ENCODE data around the gene AKAP8L.

AKAP8L gene

DNA sequence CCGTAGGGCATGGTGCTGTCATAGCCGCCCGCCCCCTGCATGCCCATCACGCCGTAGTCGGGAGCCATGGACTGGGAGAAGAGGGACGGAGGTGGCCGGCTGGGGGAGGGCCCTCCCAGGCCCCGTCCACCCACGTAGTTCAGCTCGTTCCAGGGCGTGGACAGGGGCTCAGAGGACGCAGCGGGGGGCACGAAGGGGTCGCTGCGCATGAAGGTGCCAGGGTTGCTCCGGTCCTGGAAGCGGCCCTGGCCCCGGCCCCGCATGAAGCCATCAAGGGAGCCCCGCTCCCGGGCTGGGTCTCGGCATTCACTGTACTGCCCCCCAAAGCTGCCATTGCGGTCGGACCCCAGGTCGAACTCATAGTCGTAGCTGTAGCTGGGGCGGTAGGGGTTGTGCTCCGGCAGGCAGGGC lies 45.9 kb downstream of the AKAP8L start:
- DNase-seq (ENCODE audit: low read depth) = no peak
- H3K4me3 ChIP-seq (ENCODE audit: low read depth, low read length) = no peak overlapping the region
- TF ChIP-seq, protein P1, sequence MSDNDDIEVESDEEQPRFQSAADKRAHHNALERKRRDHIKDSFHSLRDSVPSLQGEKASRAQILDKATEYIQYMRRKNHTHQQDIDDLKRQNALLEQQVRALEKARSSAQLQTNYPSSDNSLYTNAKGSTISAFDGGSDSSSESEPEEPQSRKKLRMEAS (IDR thresholded peaks at IDR 0.05; ENCODE audit: low read depth, low read length) = no peak
- no peak for TF ChIP-seq MYC (IDR thresholded peaks at IDR 0.05; ENCODE audit: low read depth, low read length)

DNA sequence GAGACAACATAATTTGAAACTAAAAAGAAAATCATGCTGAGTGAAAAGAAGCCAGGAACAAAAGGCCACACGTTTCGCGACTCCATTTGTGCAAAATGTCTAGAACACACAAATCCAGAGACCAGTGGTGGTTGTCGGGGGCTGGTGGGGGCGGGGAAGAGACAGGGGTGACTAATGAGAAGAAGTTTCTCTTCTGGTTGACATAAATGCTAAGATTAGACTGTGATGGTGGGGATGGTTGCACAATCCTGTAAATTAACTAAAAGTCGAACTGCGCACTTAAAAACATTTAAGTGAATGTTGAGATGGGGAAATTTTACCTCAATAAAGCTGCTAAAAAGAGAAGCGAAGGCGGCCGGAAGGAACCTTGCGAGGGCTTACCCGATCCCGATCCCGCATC lies 46.3 kb downstream of the AKAP8L start:
- DNase-seq (ENCODE audit: low read depth) = no peak
- no peak overlapping the region for H3K4me3 ChIP-seq (ENCODE audit: low read depth, low read length)
- TF ChIP-seq, protein P1 (IDR thresholded peaks at IDR 0.05; ENCODE audit: low read depth, low read length) = no peak
- TF ChIP-seq, protein P2, sequence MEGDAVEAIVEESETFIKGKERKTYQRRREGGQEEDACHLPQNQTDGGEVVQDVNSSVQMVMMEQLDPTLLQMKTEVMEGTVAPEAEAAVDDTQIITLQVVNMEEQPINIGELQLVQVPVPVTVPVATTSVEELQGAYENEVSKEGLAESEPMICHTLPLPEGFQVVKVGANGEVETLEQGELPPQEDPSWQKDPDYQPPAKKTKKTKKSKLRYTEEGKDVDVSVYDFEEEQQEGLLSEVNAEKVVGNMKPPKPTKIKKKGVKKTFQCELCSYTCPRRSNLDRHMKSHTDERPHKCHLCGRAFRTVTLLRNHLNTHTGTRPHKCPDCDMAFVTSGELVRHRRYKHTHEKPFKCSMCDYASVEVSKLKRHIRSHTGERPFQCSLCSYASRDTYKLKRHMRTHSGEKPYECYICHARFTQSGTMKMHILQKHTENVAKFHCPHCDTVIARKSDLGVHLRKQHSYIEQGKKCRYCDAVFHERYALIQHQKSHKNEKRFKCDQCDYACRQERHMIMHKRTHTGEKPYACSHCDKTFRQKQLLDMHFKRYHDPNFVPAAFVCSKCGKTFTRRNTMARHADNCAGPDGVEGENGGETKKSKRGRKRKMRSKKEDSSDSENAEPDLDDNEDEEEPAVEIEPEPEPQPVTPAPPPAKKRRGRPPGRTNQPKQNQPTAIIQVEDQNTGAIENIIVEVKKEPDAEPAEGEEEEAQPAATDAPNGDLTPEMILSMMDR (IDR thresholded peaks at IDR 0.05; ENCODE audit: low read depth, low read length) = no peak
- no peak for TF ChIP-seq MYC (IDR thresholded peaks at IDR 0.05; ENCODE audit: low read depth, low read length)
- TF ChIP-seq POLR2A (IDR thresholded peaks at IDR 0.05; ENCODE audit: extremely low read depth, insufficient read length) = no peak

DNA sequence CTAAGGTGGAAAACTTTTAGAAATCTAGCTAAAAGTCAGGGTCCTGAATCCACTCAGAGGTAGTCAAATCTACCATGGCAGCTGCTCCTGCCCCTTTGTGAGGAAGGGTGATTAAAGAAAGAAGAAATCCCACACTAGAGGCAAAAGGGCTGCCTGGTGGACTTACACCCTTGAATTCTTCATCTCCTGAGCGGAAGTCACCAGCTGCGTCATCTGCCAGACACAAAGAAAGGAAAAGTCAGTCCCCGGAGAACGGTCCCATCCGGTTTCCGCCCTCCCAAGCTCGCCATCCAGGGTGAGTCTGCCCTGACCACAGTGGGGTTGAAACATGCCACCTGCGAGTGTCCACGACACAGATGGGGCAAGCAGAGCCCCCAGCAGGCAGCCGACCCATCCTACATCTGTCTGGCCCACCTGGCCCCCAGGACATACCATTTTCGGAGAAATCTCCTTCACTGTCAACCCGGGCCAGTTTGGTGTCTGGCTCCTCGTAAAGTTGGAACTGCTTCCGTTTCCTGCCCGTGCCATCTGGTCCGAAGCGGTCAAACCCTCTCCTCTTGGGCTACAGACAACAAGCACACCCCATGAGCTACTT lies 46.9 kb downstream of the AKAP8L start:
- DNase-seq (ENCODE audit: low read depth) = no peak
- TF ChIP-seq MYC (IDR thresholded peaks at IDR 0.05; ENCODE audit: low read depth, low read length) (no peak), POLR2A (IDR thresholded peaks at IDR 0.05; ENCODE audit: extremely low read depth, insufficient read length) (no peak)
- TF ChIP-seq, protein P2 (IDR thresholded peaks at IDR 0.05; ENCODE audit: low read depth, low read length) = no peak
- TF ChIP-seq, protein P1 (IDR thresholded peaks at IDR 0.05; ENCODE audit: low read depth, low read length) = no peak
- no peak overlapping the region for H3K4me3 ChIP-seq (ENCODE audit: low read depth, low read length)

DNA sequence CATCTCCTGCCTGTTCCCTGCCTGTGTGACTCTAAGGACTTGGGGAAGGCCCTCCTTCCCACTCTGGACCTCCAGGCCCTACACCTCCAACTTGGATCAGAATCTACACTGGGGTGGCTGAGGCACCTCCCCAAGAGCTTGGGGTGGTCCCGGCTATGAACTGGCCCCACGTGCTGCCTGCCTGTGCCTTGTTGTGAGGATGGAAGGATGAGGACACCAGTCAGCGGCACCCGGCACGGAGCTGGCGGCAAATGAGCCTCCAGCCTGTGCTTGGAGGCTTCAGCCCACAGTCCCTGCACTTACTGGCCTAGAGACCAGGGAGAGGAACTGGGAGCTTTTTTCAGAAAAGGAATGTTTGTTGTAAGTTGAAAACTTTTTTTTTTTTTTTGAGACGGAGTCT lies 47.7 kb downstream of the AKAP8L start:
- H3K4me3 ChIP-seq (ENCODE audit: low read depth, low read length) = no peak overlapping the region
- no peak for DNase-seq (ENCODE audit: low read depth)
- TF ChIP-seq, protein P1 (IDR thresholded peaks at IDR 0.05; ENCODE audit: low read depth, low read length) = no peak
- TF ChIP-seq POLR2A (IDR thresholded peaks at IDR 0.05; ENCODE audit: extremely low read depth, insufficient read length) = no peak
- no peak for TF ChIP-seq MYC (IDR thresholded peaks at IDR 0.05; ENCODE audit: low read depth, low read length)
- TF ChIP-seq, protein P2 (IDR thresholded peaks at IDR 0.05; ENCODE audit: low read depth, low read length) = no peak

DNA sequence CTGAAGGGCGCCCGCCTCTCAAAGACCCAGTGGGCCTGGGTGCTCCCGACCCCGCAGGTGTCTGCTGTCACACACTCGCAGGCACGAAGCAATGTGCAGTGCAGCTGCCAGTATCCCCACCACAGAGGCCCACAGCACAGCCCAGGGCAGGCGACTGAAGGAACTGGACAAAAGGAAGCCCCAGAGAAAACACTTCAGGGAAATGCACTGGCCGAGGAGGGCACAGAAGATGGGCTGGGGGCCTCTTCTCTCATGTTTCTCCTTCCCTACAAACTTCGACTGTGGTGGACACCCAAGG lies 49.2 kb downstream of the AKAP8L start:
- no peak overlapping the region for H3K4me3 ChIP-seq (ENCODE audit: low read depth, low read length)
- DNase-seq (ENCODE audit: low read depth) = no peak
- TF ChIP-seq POLR2A (IDR thresholded peaks at IDR 0.05; ENCODE audit: extremely low read depth, insufficient read length) (no peak), MYC (IDR thresholded peaks at IDR 0.05; ENCODE audit: low read depth, low read length) (no peak)
- TF ChIP-seq, protein P1 (IDR thresholded peaks at IDR 0.05; ENCODE audit: low read depth, low read length) = no peak
- TF ChIP-seq, protein P2 (IDR thresholded peaks at IDR 0.05; ENCODE audit: low read depth, low read length) = no peak

DNA sequence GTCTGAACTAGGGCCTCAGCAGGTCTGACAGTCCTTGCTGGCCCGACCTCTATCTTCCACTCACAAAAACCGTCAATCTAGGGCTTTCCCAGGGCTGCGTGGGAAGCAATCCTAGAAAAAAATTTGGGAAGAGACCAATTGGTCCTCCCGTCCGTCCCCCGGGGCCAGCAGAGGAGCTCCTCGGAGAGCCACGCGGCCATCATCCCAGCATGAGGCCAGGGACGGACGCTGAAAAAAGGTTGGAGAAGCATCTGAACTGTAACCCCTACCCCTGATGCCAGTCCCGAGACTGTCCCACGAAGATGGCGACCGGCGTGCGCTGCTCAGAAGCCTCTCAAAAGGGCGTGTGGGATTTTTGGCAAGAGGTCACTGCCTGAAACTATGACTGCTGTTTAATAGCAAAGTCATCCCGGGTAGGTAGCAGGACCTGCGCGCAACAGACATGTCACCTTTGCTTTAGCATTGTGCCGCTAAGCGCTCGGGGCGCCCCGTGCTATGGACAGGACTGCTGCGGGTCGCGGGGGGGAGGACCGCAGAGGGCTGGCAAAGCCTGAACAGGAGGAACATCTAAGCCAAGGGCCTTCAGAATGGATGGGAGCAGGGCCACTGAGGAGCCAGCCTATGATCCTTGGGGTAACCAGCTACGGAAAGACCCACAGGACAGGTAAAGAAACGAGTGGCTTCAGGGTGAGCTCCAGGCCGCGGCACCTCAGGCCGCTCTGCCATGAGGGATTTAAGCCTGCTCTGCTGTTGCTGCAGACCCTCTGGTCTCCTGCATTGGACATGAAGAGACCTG lies 49.8 kb downstream of the AKAP8L start:
- no peak overlapping the region for H3K4me3 ChIP-seq (ENCODE audit: low read depth, low read length)
- DNase-seq (ENCODE audit: low read depth) = no peak
- TF ChIP-seq POLR2A (IDR thresholded peaks at IDR 0.05; ENCODE audit: extremely low read depth, insufficient read length) (no peak), MYC (IDR thresholded peaks at IDR 0.05; ENCODE audit: low read depth, low read length) (no peak)
- TF ChIP-seq, protein P2 (IDR thresholded peaks at IDR 0.05; ENCODE audit: low read depth, low read length) = no peak
- TF ChIP-seq, protein P1 (IDR thresholded peaks at IDR 0.05; ENCODE audit: low read depth, low read length) = no peak

All from NB4 (cell line).